Naive thymus-derived CD4-positive, alpha-beta T cell (primary cell): Measurements from ENCODE around the gene WNT5B. TPM values are rescaled to one million over a fixed set of nuclear protein-coding genes. Genes with fewer than 3 reads are reported as not detected.

Experiments used
- ATAC-seq: fragments of 150-1000 bp; cut with Tn5 transposase; 2 replicates; pipeline ENCODE4 v1.10.0; 2021; ENCODE audit warnings: mild to moderate bottlenecking, moderate library complexity
- CTCF ChIA-PET: fragments of 350-600 bp; sonication (Branson Sonifier 250); formaldehyde crosslinking; loops from one replicate; lab custom pipeline; 2021; ENCODE audit warnings: antibody characterized with exemption; lab: Charles Lee
- POLR2A ChIA-PET: fragments of 350-600 bp; sonication (Branson Sonifier 250); formaldehyde crosslinking; loops from one replicate; lab custom pipeline; 2021; ENCODE audit warnings: antibody characterized with exemption, inconsistent platforms; lab: Charles Lee
- DNase-seq, 9 donors: peaks; one replicate each; pipeline versions ENCODE4 v3.0.0 to v3.0.0-alpha.2; 2020 to 2022; ENCODE audit warnings: mixed read lengths in 1 of 9
- H3K27ac ChIP-seq: one replicate; pipeline ENCODE4 v1.7.0; 2013; ENCODE audit warnings: mild to moderate bottlenecking, low read depth, low read length, moderate library complexity
- H3K27me3 ChIP-seq, 2 donors: one replicate each; pipeline ENCODE4 v1.7.0; 2013; ENCODE audit warnings: low read length in 2 of 2, mild to moderate bottlenecking in 2 of 2, moderate library complexity in 2 of 2; ENCODE audit not compliant: control insufficient read depth in 2 of 2, insufficient read depth in 2 of 2
- H3K36me3 ChIP-seq, 3 experiments: 1 replicate in 2 of 3; 2 replicates in 1 of 3; pipeline ENCODE4 v1.7.0; 2013; ENCODE audit warnings: low read length in 3 of 3, mild to moderate bottlenecking in 3 of 3, moderate library complexity in 1 of 3; ENCODE audit not compliant: insufficient read depth in 3 of 3, control insufficient read depth in 2 of 3
- H3K4me1 ChIP-seq, 2 donors: one replicate each; pipeline ENCODE4 v1.7.0; 2013; ENCODE audit warnings: low read length in 2 of 2, mild to moderate bottlenecking in 2 of 2, moderate library complexity in 1 of 2; ENCODE audit not compliant: control insufficient read depth in 2 of 2, insufficient read depth in 2 of 2
- H3K4me3 ChIP-seq: 2 replicates; pipeline ENCODE4 v1.7.0; 2013; ENCODE audit warnings: mild to moderate bottlenecking, low read length
- H3K9me3 ChIP-seq, 3 experiments: 1 replicate in 2 of 3; 2 replicates in 1 of 3; pipeline ENCODE4 v1.7.0; 2013; ENCODE audit warnings: low read length in 3 of 3; ENCODE audit not compliant: control insufficient read depth in 2 of 3
- H3K27ac Mint-ChIP-seq, 9 donors: one replicate each; pipeline ENCODE4 v1.8.0; 2020 to 2022; ENCODE audit warnings: mixed read lengths in 9 of 9, mild to moderate bottlenecking in 8 of 9, moderate library complexity in 5 of 9, inconsistent platforms in 2 of 9
- H3K27me3 Mint-ChIP-seq, 5 donors: one replicate each; pipeline ENCODE4 v1.8.0; 2021 to 2022; ENCODE audit warnings: mixed read lengths in 5 of 5, mild to moderate bottlenecking in 1 of 5
- H3K36me3 Mint-ChIP-seq, 5 donors: one replicate each; pipeline ENCODE4 v1.8.0; 2020 to 2022; ENCODE audit warnings: mixed read lengths in 5 of 5, mild to moderate bottlenecking in 3 of 5, inconsistent platforms in 1 of 5
- H3K4me1 Mint-ChIP-seq, 7 donors: one replicate each; pipeline ENCODE4 v1.8.0; 2020 to 2022; ENCODE audit warnings: mixed read lengths in 7 of 7, mild to moderate bottlenecking in 3 of 7, inconsistent platforms in 1 of 7
- H3K4me3 Mint-ChIP-seq, 10 donors: one replicate each; pipeline ENCODE4 v1.8.0; 2020 to 2022; ENCODE audit warnings: mild to moderate bottlenecking in 10 of 10, mixed read lengths in 10 of 10, moderate library complexity in 6 of 10, inconsistent platforms in 2 of 10
- H3K9me3 Mint-ChIP-seq, 11 donors: one replicate each; pipeline ENCODE4 v1.8.0; 2020 to 2022; ENCODE audit warnings: mixed read lengths in 11 of 11, mild to moderate bottlenecking in 4 of 11, inconsistent platforms in 1 of 11, moderate library complexity in 1 of 11
- intact Hi-C, 2 donors: fragments of 100-400 bp; cut with micrococcal nuclease; formaldehyde crosslinking; loops; one replicate each; pipeline ENCODE4 v1.15.1; 2023
- polyA plus RNA-seq, 2 donors: library from polyadenylated mRNA; unstranded; fragments of 300-500 nt; fragmentation: Illumina TruSeq; gene quantifications; one replicate each; pipeline ENCODE4 v1.2.3, GENCODE V29; 2021
- total RNA-seq, 6 experiments: library from RNA in 5 of 6; stranded (reverse) in 5 of 6; gene quantifications; 1 replicate in 5 of 6; 2 replicates in 1 of 6; pipeline ENCODE4 v1.2.3 and lab custom pipeline; 2021 to 2026

The WNT5B gene
- total and polyA plus RNA-seq, 7 experiments from 2014 or later, result 0.29 to 0.92 (median 0.37) TPM; not detected in 4

DNA sequence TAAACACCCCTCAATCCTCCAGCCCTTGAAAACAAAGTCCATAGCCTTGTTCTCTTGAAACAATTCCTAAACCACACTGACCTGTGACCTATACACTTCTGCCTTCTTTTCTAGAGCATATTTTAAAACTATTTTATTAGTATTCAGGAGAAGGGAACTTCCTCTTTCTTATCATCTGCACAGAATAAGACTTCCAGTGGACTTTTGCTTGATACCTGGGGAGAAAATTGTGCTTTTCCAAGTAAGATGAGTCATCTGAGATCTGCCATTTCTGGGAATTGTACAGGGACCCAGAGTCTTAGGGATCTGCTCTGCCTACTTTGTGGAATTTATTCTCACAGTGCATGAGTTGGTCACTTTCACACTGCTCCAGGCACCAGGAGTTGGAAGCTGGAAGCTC lies 10.5 kb upstream of the WNT5B start:
- Mint-ChIP-seq H3K4me3 (no peak overlapping the region), H3K36me3 (no peaks in the 10 kb centered on the region), H3K27ac (no peak overlapping the region), H3K27me3 (peaks cover 0 to 14% (median 7%) of the 10 kb centered on the region in 5 donors), H3K9me3 (no peaks in the 10 kb centered on the region), H3K4me1 (peaks cover 0 to 26% (median 8%) of the 10 kb centered on the region in 7 donors)
- Histone ChIP-seq H3K4me1 (no peaks in the 10 kb centered on the region), H3K9me3 (no peaks in the 10 kb centered on the region), H3K27ac (no peak overlapping the region), H3K36me3 (no peaks in the 10 kb centered on the region), H3K27me3 (no peaks in the 10 kb centered on the region), H3K4me3 (no peak overlapping the region)
- POLR2A ChIA-PET, result no interaction called here
- CTCF ChIA-PET, result no interaction called here
- ATAC-seq (no peak), DNase-seq (no peak)
- intact Hi-C loops, result no loop called here

DNA sequence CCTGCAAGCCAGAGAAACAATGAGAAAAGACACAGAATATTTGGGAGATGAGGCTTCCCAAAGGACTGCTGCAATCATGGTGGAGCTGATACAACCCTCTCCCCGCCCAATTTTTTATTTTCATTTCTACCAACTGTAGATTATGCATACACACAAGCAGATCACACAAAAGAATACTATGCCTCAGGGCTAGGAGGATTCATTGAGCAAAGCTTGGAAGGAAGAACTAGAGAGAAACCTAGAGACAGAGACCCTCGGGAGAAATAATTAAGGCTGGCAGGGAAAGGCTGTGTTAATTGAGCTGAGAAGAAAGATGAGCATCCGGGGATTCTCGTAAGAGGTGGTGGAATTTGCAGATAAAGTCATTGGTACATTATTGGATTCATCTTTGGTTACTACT lies 9.9 kb upstream of the WNT5B start:
- Histone ChIP-seq H3K36me3 (no peaks in the 10 kb centered on the region), H3K27me3 (no peaks in the 10 kb centered on the region), H3K9me3 (no peaks in the 10 kb centered on the region), H3K4me3 (no peak overlapping the region), H3K4me1 (no peaks in the 10 kb centered on the region), H3K27ac (no peak overlapping the region)
- intact Hi-C loops, result no loop called here
- Mint-ChIP-seq H3K9me3 (no peaks in the 10 kb centered on the region), H3K27ac (no peak overlapping the region), H3K27me3 (peaks cover 0 to 14% (median 7%) of the 10 kb centered on the region in 5 donors), H3K36me3 (no peaks in the 10 kb centered on the region), H3K4me1 (peaks cover 0 to 26% (median 8%) of the 10 kb centered on the region in 7 donors), H3K4me3 (no peak overlapping the region)
- ATAC-seq (no peak), DNase-seq (no peak)
- ChIA-PET CTCF (no interaction called here), POLR2A (interaction anchor here (0.6 kb wide), 1 partner anchor 71 kb away, joined by 5 read pairs; the partner anchor contains the start of gene ADIPOR2)

DNA sequence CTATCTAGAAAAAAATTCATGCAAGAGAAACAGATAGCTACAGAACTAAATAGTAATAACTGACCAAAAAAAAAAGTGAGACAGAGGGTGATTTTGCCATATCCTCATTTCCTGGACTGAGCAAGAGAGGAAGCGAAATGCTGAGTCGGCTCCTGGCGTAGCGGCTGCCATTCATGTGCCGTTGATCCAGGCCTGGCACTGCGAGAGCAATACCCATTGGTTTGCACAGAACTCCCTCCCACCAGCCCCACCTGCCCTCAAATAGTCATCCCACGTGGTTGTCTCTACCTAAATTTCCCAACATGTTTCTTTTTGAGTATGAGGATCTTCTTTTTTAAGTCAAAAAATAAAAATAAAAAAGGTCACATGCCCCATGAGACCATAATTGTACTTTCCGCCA lies 9.4 kb upstream of the WNT5B start:
- no peaks in the 10 kb centered on the region for H3K9me3 Mint-ChIP-seq
- Histone ChIP-seq H3K4me1 (no peaks in the 10 kb centered on the region), H3K27me3 (no peaks in the 10 kb centered on the region), H3K9me3 (no peaks in the 10 kb centered on the region), H3K27ac (no peak overlapping the region), H3K4me3 (no peak overlapping the region), H3K36me3 (no peaks in the 10 kb centered on the region)
- DNase-seq (no peak), ATAC-seq (peak; percentile 80)
- intact Hi-C loops, result no loop called here
- CTCF ChIA-PET, result no interaction called here
- POLR2A ChIA-PET, result no interaction called here
- H3K4me3 Mint-ChIP-seq, result no peak overlapping the region
- H3K27ac Mint-ChIP-seq, result no peak overlapping the region
- peaks cover 0 to 14% (median 7%) of the 10 kb centered on the region in 5 donors for H3K27me3 Mint-ChIP-seq
- H3K36me3 Mint-ChIP-seq, result no peaks in the 10 kb centered on the region
- peaks cover 0 to 26% (median 8%) of the 10 kb centered on the region in 7 donors for H3K4me1 Mint-ChIP-seq

DNA sequence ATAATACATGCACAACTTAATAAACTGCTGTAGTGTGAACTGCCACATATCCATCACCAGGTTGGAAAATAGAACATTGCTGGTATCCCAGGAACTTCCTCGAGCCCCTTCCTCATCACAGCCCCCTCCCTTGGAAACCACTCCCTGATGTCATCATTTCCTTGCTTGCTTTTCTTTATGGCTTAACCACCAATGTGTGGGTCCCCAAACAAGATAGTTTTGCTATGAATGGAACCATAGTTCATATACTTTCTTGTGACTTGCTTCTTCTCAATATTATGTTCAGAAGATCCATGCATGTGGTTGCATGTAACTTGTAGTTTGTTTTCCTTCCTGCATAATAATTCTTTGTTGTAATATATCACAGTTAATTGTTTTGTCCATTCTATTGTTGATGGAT lies 8.9 kb upstream of the WNT5B start:
- H3K27me3 Mint-ChIP-seq, result peaks cover 0 to 18% (median 7%) of the 10 kb centered on the region in 5 donors
- DNase-seq (no peak), ATAC-seq (no peak)
- POLR2A ChIA-PET, result no interaction called here
- no peaks in the 10 kb centered on the region for H3K27me3 ChIP-seq
- H3K27ac ChIP-seq, result no peak overlapping the region
- H3K4me1 Mint-ChIP-seq, result peaks cover 0 to 26% (median 8%) of the 10 kb centered on the region in 7 donors
- H3K27ac Mint-ChIP-seq, result no peak overlapping the region
- H3K9me3 ChIP-seq, result no peaks in the 10 kb centered on the region
- H3K4me3 ChIP-seq, result no peak overlapping the region
- CTCF ChIA-PET, result no interaction called here
- H3K4me3 Mint-ChIP-seq, result no peak overlapping the region
- H3K4me1 ChIP-seq, result no peaks in the 10 kb centered on the region
- no peaks in the 10 kb centered on the region for H3K36me3 Mint-ChIP-seq
- intact Hi-C loops, result no loop called here
- no peaks in the 10 kb centered on the region for H3K9me3 Mint-ChIP-seq
- no peaks in the 10 kb centered on the region for H3K36me3 ChIP-seq

DNA sequence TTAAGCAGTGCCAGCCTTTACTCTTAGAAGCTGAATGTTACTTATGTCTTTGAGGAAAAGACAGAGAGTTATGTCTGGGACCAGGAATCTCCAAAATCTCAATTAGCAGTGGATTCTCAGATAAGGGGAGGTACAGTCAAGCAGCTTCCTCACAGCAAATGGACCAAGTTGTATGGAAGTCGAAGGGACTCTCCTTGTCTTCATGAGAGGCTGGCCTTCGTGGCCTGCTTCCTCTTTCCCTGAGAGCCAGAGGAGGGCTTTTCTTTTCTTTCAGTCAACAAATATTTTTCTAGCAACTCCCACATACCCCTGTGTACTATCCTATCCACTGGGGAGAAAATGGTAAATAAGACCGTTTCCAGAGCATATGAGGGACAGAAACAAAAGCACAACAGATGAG lies 6.6 kb upstream of the WNT5B start:
- peaks cover 0 to 26% (median 8%) of the 10 kb centered on the region in 5 donors for H3K27me3 Mint-ChIP-seq
- Histone ChIP-seq H3K4me1 (no peaks in the 10 kb centered on the region), H3K27ac (no peak overlapping the region), H3K9me3 (no peaks in the 10 kb centered on the region), H3K27me3 (no peaks in the 10 kb centered on the region), H3K4me3 (no peak overlapping the region), H3K36me3 (no peaks in the 10 kb centered on the region)
- no peak for DNase-seq
- CTCF ChIA-PET, result interaction anchor here (0.8 kb wide), 1 partner anchor 331 kb away, joined by 3 read pairs; no protein-coding TSS in a partner anchor
- no peaks in the 10 kb centered on the region for H3K36me3 Mint-ChIP-seq
- H3K27ac Mint-ChIP-seq, result no peak overlapping the region
- peaks cover 0 to 2% (median 0%) of the 10 kb centered on the region in 11 donors for H3K9me3 Mint-ChIP-seq
- ATAC-seq, result no peak
- intact Hi-C loops, result no loop called here
- peaks cover 0 to 14% (median 0%) of the 10 kb centered on the region in 7 donors for H3K4me1 Mint-ChIP-seq
- no peak overlapping the region for H3K4me3 Mint-ChIP-seq
- POLR2A ChIA-PET, result no interaction called here

DNA sequence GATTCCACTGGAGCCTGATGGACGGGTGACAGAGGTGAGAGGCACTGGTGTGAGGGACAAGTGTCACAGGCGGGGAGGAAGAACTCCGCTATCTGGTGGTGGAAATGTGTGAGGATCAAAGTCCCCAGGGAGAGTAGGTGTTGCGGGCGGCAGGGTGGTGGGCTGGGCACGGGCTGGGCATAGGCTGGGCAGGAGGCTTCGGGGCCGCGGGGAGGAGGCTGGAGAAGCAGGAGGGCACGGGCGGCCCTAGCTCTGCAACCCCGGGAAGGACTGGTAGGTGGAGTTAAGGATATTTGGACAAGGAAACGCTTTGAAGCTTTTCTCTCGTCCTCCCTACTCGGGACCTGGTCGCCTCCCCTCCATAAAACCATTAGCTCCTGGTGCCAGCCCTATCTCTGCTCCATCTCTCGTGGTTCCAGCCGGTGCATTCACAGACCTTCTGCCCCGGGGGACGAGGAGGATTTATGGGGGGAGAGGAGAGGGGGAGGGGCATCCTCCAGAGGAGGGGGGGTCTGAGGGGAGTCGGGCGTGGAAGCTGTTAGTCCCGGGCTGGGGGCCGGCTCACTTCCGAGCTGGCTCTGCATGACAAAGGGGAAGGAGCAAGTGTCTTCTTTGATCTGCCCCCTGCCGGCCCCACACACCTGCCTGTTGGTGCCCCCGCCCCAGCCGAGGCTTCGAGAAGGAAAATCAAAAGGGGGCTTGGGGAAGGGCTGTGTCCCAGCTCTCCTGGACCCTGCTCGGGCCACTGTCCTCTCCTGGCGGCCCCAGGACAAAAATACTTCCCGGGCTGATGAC lies 504 bp downstream of the WNT5B start:
- Histone ChIP-seq H3K4me1 (peaks cover 0 to 8% of the 10 kb centered on the region in 2 donors), H3K27me3 (peaks cover 0 to 8% of the 10 kb centered on the region in 2 donors), H3K9me3 (no peaks in the 10 kb centered on the region), H3K4me3 (no peak overlapping the region), H3K27ac (no peak overlapping the region), H3K36me3 (no peaks in the 10 kb centered on the region)
- CTCF ChIA-PET, result interaction anchor here (0.7 kb wide), 1 partner anchor 450 kb away, joined by 4 read pairs; no protein-coding TSS in a partner anchor
- Mint-ChIP-seq H3K9me3 (peaks cover 0 to 2% (median 0%) of the 10 kb centered on the region in 11 donors), H3K27ac (peak overlapping the region in 1 of 9 donors; percentile 65), H3K27me3 (peaks cover 43 to 82% (median 51%) of the 10 kb centered on the region in 5 donors), H3K4me1 (peaks cover 0 to 26% (median 19%) of the 10 kb centered on the region in 7 donors), H3K36me3 (peaks cover 0 to 1% (median 0%) of the 10 kb centered on the region in 5 donors), H3K4me3 (peak overlapping the region; percentile 65 to 86 (median 76))
- intact Hi-C loops, result loop anchor here in 1 of 2 donors (5.0 kb wide), 1 partner anchor 313 kb away; no protein-coding TSS in a partner anchor
- peak; percentile 41 for ATAC-seq
- POLR2A ChIA-PET, result interaction anchor here (0.6 kb wide), 1 partner anchor 499 kb away, joined by 4 read pairs; no protein-coding TSS in a partner anchor
- no peak for DNase-seq
